ENCODE results near the gene GPRC5A. TPM values are rescaled to one million over a fixed set of nuclear protein-coding genes. Genes with fewer than 3 reads are reported as not detected.

GPRC5A gene
- total and polyA plus RNA-seq, 10 donors: 0.09 to 3.0 (median 0.34) TPM

- Histone ChIP-seq H3K36me3 (no peaks in the 10 kb centered on the region), H3K27ac (no peak overlapping the region), H3K27me3 (replicated peaks in 1 of 7) (peaks cover 0 to 7% (median 0%) of the 10 kb centered on the region in 7 donors), H3K4me1 (peaks cover 5 to 19% (median 15%) of the 10 kb centered on the region in 6 donors), H3K9me3 (no peaks in the 10 kb centered on the region), H3K4me3 (no peak overlapping the region)
- TF ChIP-seq CTCF (IDR thresholded peaks at IDR 0.05 in 8 of 11, conservative IDR thresholded peaks at IDR 0.05 in 3 of 11): no peak
- TF ChIP-seq POLR2AphosphoS5 (IDR thresholded peaks at IDR 0.05): no peak
- no peak for TF ChIP-seq POLR2A (IDR thresholded peaks at IDR 0.05)
- intact Hi-C loops (cut with DNase I; ENCODE audit: low total_unique reads): loop anchor here (5.0 kb wide), 1 partner anchor 298 kb away; no protein-coding TSS in a partner anchor
- 62 to 85% (median 76%) methylated on average over 6 of the region's 6 CpGs for WGBS, 5 donors
- DNase-seq: no peak
These were observed 27.5 kb downstream of the GPRC5A start for GRCh38 chr12:12918781-12919389.

GRCh38 chr12:12919666-12920435, 28.5 kb downstream of the GPRC5A start:
- DNase-seq: no peak
- intact Hi-C loops (cut with DNase I; ENCODE audit: low total_unique reads): loop anchor here (5.0 kb wide), 1 partner anchor 297 kb away; no protein-coding TSS in a partner anchor
- TF ChIP-seq POLR2A (IDR thresholded peaks at IDR 0.05) (no peak), CTCF (IDR thresholded peaks at IDR 0.05 in 8 of 11, conservative IDR thresholded peaks at IDR 0.05 in 3 of 11) (no peak), POLR2AphosphoS5 (IDR thresholded peaks at IDR 0.05) (no peak)
- no peak overlapping the region for H3K4me3 ChIP-seq
- H3K36me3 ChIP-seq: no peaks in the 10 kb centered on the region
- 83 to 94% (median 87%) methylated on average over 5 of the region's 5 CpGs for WGBS, 5 donors
- peaks cover 5 to 19% (median 15%) of the 10 kb centered on the region in 6 donors for H3K4me1 ChIP-seq
- H3K9me3 ChIP-seq: no peaks in the 10 kb centered on the region
- H3K27ac ChIP-seq: no peak overlapping the region
- peaks cover 0 to 7% (median 0%) of the 10 kb centered on the region in 7 donors for H3K27me3 ChIP-seq (replicated peaks in 1 of 7)

DNA sequence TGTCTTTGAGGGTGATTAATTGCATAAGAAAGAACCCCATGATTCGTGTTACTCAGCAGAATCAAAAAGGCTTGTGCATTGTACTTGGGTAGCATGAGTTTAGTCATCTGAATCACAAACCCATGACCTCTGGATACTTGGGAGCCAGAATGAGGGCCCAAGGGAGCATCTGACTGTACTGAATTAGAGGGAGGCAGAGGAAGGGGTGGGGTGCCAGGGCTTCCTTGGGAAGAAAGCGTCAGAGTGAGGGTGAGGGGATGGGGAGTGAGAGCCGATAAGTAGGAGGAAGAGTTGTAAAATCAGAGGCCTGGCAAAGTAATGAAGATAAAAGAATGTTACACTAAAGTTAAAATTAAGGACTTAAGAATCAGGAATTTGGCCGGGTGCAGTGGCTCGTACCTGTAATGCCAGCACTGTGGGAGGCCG, 30.8 kb downstream of the GPRC5A start:
- TF ChIP-seq POLR2A (IDR thresholded peaks at IDR 0.05): no peak
- TF ChIP-seq POLR2AphosphoS5 (IDR thresholded peaks at IDR 0.05): no peak
- TF ChIP-seq CTCF (IDR thresholded peaks at IDR 0.05 in 8 of 11, conservative IDR thresholded peaks at IDR 0.05 in 3 of 11): no peak
- Histone ChIP-seq H3K36me3 (no peaks in the 10 kb centered on the region), H3K27me3 (replicated peaks in 1 of 7) (no peaks in the 10 kb centered on the region), H3K27ac (peak overlapping the region in 1 of 8 donors; percentile 14), H3K4me3 (no peak overlapping the region), H3K4me1 (peaks cover 0 to 10% (median 4%) of the 10 kb centered on the region in 6 donors), H3K9me3 (no peaks in the 10 kb centered on the region)
- intact Hi-C loops (cut with DNase I; ENCODE audit: low total_unique reads): no loop called here
- no peak for DNase-seq
- WGBS, 5 donors: 60 to 84% (median 69%) methylated on average over 6 of the region's 6 CpGs

DNA sequence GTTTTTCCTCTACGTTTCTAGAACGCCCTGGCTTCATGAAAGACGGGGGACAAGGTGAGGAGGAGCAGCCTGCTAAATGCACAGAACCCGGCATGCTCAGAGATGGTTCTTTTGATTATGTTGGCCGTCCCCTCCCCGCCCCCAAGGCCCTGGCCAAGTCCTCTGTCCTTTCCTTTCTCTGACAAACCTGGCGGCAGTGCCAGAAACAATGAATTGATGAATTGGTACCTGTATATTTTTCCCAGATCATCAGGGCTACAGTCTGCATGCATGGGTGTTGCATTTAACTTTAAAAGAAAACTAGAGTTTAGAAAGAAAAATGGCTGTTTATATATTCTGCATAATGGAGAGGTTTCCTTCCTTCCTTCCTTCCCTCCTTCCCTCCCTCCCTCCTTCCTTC, 31.6 kb downstream of the GPRC5A start:
- Histone ChIP-seq H3K4me3 (no peak overlapping the region), H3K9me3 (no peaks in the 10 kb centered on the region), H3K36me3 (no peaks in the 10 kb centered on the region), H3K27ac (no peak overlapping the region), H3K4me1 (peaks cover 0 to 10% (median 0%) of the 10 kb centered on the region in 6 donors), H3K27me3 (replicated peaks in 1 of 7) (no peaks in the 10 kb centered on the region)
- TF ChIP-seq POLR2A (IDR thresholded peaks at IDR 0.05) (no peak), POLR2AphosphoS5 (IDR thresholded peaks at IDR 0.05) (no peak), CTCF (IDR thresholded peaks at IDR 0.05 in 8 of 11, conservative IDR thresholded peaks at IDR 0.05 in 3 of 11) (no peak)
- DNase-seq: no peak
- intact Hi-C loops (cut with DNase I; ENCODE audit: low total_unique reads): no loop called here
- WGBS, 5 donors: 91 to 95% (median 94%) methylated on average over 7 of the region's 7 CpGs

Measured in spleen (tissue), 11 donors.